ENCODE results near the gene MFAP3.
"Not testable (repeated sequence)": the region's sequence is repeated elsewhere in the genome, so short reads cannot be mapped to it uniquely, and the experiment has no call there.

The MFAP3 gene
- total RNA-seq: 22.6 to 61.6 (median 50.0) reads per million in 3 experiments

DNA sequence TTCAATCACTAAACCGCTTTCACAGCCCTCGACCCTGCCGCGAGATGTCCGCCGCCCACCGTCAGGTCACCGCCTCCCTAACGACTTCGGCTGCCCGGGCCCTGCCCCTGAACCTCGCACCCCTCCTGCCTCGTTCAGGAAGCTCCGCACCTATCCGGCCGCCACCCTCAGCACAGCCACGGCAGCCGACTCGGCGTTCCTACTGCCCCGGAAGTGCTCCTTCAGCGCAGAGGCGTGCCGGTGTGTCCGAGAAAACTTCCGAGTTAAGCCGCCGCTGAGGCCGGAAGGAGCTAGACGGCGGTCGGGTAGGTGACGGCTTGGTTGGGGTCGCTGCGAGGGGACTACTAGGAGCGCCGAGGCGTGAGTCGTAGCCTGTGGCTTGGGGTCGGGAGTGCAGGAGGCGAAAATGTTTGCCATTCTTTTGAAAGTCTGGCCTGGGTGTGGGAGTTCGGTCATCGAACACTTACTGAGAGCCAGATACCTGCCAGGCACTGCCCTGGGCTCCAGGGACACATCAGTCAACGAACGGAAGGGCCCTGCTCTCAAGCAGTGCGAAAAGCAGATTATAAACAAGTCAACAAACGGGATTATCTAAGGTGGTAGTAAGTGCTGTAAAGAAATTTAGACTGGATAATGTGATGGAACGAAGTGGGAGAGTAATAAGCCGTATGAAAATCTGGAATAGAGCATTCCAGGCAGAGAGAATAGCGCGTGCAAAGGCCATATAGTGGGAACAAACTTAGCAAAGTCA, at the start of gene MFAP3, which contains the start of gene FAM114A2:
MFAP3 (plus strand) TSS at position 261 of the 751 bp plus-strand sequence. CDS start 10,756 bp downstream, outside the sequence.
FAM114A2 (minus strand) TSS at position 204 of the 751 bp plus-strand sequence. CDS start 3,957 bp downstream, outside the sequence.
- peak; percentile 83 for DNase-seq

DNA sequence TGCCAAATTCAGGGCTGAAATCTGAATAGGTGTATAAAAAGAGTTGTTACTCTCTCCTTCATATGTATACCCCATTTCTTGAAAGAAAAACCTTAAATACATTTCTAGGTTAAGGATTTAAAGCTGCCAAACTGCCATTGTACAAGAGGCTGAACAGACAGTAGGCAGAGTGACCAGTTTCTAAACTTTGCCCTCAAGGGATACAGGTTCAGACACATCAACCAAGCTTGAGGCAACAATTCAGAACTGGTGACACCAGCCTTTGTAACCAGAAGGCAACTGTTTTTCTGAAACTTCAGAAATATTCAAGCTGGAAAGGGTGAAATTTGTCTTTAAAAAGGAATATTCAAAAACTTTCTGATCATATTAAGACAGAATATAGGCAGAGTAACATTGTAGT, 47.6 kb upstream of the MFAP3 start:
- DNase-seq: no peak

DNA sequence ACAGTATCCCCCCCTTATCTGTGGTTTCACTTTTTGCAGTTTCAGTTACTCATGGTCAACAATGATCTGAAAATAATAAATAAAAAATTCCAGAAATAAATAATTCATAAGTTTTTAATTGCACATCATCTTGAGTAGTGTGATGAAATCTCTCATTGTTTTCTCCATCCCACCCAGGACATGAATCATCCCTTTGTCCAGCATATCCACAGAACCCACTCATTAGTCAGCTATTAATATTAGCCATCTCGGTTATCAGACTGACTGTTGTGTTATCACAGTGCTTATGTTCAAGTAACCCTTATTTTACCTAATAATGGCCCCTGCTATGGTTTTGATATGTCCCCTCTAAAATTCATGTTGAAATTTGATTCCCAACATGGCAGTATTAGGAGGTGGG, 40.8 kb upstream of the MFAP3 start:
- no peak for DNase-seq

DNA sequence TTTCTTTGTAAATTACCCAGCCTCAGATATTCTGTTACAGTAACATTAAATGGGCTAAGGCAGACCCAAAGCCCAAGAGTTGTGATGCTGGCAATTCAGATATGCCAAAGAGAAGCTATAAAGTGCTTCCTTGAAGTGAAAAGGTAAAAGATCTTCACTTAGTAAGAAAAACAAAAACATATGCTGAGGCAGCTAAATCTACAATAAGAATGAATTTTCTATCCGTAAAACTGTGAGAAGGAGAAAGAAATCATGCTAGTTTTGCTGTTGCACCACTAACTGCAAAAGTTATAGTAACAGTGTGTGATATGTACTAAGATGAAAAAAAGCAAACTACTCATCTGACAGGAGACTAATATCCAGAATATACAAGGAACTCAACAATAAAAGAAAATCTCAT, 40.0 kb upstream of the MFAP3 start:
- DNase-seq: no peak

DNA sequence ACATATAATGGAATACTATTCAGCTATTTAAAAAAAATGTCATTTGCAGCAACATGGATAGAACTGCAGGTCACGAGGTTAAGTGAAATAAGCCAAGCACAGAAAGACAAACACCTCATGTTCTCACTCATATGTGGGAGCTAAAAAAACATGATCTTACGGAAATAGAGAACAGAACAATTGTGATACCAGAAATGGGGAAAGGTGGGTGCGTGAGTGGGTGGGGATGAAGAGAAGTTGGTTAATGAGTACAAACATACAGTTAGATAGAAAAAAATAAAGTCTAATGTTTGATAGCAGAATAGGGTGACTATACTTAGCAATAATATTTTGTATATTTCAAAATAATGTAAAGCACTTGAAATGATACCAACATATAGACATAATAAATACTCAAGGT, 38.8 kb upstream of the MFAP3 start:
- no peak for DNase-seq

DNA sequence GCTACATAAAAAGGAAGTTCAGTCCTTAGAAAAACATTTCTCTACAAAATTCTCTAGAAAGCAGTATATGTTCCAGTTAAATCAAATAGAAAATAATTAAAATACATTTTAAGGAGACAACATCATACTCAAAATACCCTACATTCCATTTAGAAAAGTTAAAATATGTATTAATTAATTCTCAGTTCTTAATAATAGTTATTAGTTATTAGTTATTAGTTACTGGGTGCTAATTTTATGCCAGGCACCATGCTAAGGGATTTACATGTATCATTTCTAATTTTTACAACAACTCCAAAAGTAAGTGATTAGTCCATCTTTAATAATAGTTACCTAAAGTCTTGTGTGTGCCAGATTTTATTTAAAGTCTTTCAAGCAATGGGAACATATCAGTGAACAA, 38.1 kb upstream of the MFAP3 start:
- no peak for DNase-seq

DNA sequence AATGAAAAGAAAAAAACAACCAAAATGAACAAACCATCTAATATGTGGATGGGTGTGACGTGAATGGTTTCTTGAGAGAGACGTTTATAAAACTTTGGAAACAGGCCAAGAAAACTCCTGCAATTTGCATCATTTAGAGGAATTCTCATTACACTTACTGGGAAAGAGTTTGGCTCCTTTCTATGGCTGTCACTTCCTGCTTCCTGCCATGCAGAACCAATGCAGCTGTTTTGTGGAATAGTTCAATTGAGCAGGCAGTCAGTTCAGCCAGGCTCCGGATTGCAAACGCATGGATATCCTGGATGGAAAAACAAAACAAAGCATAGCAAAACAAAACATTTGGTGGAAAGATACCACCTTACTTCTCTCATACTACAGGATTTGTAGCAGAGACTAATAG, 36.7 kb upstream of the MFAP3 start:
- no peak for DNase-seq

DNA sequence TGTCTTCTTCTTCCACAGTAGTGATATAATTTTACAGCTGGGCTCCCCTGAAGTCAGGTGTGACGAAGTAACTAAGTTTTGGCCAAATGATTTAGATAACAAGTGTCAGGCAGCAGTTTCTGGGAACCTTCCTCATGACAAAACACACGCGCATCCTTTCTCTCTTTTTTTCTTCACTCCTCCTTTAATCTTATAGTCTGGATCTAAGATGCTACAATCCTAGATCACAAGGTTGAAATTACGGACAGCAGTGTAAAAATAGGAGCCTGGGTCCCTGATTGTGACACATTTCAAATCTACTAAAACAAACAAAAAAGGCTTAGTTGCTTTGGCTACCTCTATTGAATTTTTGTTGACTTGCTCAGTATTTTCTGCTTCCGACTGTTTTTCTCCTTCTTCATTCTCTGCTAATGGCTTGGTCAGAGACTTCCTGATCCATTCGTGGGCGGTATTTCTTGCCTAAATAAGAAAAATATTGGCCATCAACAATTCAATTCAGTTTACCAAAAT, 36.2 kb upstream of the MFAP3 start:
- no peak for DNase-seq

DNA sequence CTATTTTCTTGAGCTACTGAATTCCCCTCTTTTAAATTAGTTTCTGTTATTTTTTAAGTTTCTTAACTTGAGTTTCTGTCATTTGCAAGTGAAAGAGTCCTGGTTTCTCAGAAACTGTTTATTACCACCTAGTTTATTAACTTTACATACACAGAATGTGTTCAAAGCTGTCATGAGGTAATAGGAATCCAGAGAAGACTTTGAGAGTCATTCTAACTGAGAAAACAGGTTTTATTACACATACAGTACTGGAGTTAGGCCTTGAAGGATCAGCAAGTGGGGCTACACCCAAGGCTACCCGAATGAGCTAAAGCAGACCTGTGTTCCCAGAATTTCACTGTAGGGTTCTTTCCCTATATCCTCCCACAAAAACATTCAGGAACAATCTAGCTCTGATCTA, 33.1 kb upstream of the MFAP3 start:
- DNase-seq: no peak

DNA sequence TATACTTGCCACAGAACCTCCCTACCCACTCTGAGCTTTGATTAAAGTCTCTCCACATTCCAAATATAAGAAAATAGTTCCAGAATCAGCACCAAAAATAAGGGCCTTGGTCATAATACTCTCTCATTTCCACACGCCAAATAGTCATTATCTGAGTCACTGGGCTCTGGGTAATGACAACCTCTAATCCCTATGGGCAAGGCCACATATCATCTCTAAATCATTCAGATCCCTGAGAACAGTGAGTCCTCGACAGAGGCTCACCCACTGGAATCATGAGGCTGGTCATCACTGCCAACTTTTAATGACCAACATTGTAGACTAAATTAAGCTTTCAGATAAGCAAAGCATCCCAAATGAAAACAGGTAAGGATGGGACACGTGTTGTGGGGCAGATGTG, 28.1 kb upstream of the MFAP3 start:
- DNase-seq: no peak

DNA sequence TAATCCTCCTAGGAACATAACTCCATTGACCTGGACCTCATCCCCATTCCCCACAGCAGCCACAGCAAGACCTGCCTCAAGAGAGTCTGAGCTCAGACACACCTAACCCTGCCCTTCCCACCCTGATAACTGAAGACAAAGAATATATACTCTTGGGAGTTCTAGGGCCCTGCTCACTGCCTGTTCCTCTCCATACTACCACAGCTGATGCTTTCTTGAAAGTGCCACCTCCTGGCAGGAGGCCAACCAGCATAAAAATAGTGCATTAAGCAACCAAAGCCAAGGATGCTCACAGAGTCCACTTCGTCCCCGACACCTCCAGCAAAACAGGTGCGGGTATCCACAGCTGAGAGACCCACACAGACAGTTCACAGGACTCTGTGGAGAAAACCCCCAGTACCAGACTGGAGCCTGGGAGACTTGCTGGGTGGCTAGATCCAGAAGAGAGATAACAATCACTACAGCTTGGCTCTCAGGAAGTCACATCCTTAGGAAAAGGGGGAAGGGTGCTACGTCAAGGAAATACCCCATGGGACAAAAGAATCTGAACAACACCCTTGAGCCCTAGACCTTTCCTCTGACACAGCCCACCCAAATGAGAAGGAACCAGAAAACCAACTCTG, 23.6 kb upstream of the MFAP3 start:
- no peak for DNase-seq

DNA sequence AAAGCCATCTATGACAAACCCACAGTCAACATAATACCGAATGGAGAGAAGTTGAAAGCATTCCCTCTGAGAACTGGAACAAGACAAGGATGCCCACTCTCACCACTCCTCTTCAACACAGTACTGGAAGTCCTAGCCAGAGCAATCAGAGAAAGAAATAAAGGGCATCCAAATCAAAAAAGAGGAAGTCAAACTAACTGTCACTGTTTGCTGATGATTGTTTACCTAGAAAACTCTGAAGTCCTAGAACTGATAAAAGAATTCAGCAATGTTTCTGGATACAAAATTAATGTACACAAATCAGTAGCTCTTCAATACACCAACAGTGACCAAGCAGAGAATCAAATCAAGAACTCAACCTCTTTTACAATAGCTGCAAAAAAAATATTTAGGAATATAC, 19.8 kb upstream of the MFAP3 start:
- not testable (repeated sequence) for DNase-seq

DNA sequence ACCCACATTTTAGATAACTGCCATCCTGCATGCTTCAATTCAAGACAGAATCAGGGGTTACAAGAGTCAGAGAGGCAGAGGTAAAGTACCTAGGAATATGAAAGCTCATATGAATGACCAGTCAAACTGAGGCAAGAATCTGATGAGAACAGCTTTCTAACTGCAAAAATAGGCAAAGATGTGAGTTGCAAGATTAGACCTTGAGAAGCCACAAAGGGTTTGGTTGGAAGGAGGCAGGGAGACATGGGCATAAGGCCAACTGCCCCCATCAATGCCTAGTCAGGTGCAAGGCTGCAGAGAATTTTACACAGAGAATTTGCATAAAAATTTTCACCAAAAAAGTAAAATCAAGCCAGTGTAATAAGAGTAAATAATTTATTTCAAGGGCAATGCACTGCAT, 12.8 kb upstream of the MFAP3 start:
- no peak for DNase-seq

DNA sequence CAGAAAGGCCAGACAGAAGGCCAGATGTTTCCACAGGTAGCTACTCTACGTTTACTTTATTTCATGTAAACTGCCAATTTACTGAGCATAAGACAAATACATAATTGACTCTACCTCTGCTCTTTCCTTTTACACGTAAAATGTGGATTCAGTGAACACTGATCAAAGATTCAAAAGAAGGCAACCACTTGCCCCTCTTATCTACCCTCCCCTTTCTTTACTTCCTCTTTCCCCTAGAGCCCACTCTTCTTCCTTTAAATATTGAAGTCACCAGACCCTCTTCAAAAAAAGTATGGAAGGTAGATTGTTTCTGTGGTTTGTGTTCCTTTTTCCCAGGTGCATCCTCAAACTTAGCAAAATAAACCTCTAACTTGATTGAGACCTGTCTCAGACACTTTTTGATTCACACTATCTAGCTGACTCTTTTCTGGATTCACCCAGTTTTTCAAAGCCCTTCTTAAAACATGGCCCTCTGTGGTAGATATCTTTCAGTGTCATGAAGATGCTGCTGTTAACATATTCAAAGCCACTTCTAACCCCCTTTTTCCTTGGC, 6.8 kb upstream of the MFAP3 start:
- no peak for DNase-seq

DNA sequence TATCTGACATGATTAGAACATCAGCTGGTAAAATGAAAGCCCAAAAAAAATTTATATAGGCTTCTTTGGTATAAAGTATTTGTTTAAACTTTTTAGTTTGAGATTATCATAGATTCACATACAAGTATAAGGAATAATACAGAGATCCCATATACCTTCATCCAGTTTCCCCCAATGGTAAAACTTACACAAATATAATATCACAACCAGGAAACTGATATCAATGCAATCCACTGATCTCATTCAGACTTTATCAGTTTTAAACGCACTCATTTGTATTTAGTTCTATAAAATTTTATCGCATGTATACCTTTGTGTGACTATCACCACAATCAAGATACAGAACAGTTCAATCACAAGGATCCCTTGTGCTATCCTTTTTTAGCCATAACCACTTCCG, 3.8 kb upstream of the MFAP3 start:
- DNase-seq: no peak

DNA sequence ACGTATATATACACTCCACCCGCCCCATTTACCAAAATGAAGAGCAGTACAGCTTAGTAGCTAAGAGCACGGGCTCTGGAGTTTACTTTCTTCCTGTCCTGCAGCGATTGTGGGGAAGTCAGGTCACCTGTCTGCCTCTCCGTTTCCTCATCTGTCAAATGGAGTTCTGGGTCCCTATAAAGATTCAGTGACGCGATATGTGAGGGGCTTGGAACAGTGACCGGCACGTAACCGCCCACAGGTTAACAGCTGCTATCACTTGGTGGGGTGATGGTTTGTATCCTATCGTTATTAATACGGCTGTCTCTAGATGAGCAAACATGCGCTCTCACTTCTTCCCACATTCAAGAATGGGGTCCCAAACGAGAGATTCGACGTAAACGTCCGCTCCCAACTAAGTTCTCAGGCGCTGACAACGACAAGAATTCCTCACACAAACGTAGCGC, 483 bp upstream of the MFAP3 start:
- DNase-seq: no peak

DNA sequence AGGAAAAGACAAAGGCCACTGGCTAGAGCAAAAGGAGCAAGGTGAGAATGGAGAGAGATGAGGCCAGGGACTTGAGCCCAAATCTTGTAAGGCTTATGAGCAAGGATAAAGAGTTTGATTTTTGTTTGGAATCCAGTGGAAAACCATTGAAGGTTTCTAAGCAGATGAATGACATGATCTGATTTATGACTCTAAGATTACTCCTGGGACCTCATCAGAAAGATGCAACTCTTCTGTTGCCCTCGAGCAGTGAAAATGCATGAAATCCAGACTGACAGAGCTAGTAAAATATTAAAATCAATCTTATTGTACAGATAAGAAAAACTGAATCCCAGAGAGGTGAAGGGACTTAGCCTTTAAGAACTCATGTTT, 677 bp downstream of the MFAP3 start:
- no peak for DNase-seq

DNA sequence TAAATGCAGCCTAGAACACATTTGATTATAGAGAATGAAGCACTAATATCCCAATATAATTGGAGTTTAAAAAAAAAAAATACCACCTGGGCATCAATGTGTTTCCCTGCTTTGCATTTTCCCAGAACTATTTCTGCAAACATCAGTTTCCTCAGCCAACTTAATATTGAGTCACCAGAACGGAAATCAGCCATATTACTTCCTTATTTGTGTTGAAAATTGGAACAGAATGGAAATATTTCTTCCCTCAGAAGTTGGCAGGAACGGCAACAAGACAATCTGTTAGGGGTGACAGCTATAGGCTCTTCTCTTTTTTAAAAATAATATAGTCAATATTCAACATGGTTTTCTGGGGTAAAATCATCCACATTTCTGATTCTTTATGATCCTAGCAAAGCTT, 4.0 kb downstream of the MFAP3 start:
- DNase-seq: no peak

DNA sequence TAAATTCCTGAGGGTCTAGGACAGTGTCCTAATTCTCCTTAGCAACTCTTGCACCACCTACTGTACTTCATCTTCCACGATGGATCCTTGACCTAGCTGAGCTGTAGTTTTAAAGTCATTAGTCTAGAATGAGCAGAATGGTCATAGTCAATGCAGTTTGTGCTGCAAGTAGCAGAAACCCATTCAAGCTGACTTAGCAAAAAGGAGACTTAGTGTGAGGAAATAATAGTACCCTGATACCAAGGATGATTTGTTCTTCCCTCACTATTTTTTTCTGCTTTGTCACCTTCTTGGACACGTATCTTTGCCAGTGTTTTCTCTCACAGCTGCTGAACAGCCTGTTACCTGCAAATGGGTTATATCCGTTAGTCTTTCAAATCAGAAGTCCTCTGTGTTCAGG, 5.3 kb downstream of the MFAP3 start:
- DNase-seq: no peak

DNA sequence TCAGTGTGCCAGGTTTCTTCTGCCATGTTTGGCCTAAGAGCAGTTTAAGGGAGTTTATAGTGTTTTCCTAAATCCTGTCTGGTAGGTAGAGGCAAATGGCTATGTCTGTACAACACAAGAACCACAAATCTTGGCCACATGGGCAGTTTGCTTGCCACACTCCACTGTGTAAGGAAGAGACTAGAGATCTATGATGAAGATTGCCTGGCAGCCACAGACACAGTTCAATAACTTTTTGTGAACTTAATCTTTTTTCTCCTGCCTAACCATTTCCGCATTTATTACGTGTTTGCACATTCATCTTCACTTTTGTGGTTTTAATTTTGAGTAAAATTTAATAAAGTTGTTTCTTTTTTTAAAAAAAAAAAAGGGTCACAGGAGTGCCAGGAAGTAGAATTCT, 5.8 kb downstream of the MFAP3 start:
- peak; percentile 9 for DNase-seq

DNA sequence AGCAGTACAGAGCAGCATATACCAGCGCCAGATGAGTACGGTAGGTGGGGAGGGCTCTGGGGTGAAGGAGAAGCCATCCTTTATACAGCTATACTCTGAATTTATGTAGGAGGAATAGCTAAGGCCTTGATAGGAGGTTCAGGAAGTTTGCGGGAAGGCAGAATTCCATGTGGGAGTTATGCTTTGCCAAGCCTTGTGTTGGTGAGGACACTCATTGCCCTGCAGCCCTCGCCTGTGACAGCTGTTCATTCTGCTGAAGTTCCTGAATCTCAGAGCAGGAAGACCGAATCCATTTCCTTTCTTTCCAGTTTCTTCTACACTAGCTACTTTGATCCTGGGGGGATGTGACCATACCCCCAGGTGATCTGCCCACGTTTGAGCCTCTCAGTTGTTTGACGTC, 7.7 kb downstream of the MFAP3 start:
- DNase-seq: no peak

DNA sequence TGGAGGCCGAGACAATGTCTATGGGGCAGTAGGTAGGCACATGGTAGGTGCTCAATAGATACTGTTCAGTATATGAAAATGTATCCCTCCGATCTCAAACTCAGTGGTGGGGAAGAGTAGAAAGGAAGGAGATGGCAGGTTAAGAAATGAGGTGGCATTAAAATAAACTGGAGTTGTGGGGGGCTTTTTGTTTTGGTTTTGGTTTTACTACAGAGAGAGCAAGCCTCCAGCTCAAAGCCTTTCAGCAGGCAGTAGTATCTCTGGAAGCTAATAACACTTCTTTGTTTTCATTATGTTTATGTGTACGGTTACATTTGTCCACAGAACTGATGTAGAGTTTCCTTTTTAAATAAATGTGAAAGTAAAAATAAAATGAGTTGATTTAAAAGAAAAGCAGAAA, 8.6 kb downstream of the MFAP3 start:
- no peak for DNase-seq

DNA sequence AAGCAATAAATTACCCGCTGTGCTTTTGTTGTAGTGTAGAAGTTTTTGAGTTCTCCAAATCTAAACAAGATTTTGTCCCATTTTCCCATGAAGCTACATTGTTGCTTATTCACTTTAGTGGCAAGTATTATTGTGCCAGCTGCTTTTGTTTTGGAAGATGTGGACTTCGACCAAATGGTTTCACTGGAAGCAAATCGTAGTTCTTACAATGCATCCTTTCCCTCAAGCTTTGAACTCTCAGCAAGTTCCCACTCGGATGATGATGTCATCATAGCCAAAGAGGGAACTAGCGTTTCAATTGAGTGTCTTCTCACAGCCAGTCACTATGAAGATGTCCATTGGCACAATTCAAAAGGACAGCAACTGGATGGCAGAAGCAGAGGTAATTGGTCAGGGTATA, 10.9 kb downstream of the MFAP3 start:
- DNase-seq: no peak

DNA sequence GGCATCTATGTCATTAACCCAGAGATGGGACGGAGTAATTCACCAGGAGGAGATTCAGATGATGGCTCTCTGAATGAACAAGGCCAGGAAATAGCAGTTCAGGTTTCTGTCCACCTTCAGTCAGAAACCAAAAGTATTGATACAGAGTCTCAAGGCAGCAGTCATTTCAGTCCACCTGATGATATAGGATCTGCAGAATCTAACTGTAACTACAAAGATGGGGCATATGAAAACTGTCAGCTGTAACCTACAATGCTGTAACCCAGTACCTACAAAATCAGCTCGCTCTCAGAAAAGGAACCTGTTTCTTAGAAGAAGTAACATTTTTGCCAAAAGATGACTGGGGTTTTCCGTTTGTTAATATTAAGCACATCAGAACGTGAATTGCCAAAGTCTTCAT, 14.7 kb downstream of the MFAP3 start:
- no peak for DNase-seq

Measured in central memory CD4-positive, alpha-beta T cell (primary cell).